ENCODE measurements around the gene ARFGEF3.
"Not testable (repeated sequence)": the region's sequence is repeated elsewhere in the genome, so short reads cannot be mapped to it uniquely, and the experiment has no call there.

The ARFGEF3 gene

GRCh38 chr6:138161338-138162110 lies at the start of gene ARFGEF3:
TSS of gene ARFGEF3 (plus strand) at chr6:138161939. CDS start at chr6:138162087, 148 bp downstream.
- DNase-seq: no peak

GRCh38 chr6:138113588-138114210 lies 48.0 kb upstream of the ARFGEF3 start:
- no peak for DNase-seq

GRCh38 chr6:138115201-138115600 lies 46.5 kb upstream of the ARFGEF3 start:
- no peak for DNase-seq

GRCh38 chr6:138115877-138116660 lies 45.7 kb upstream of the ARFGEF3 start:
- peak; percentile 32 for DNase-seq

GRCh38 chr6:138116661-138116999 lies 45.1 kb upstream of the ARFGEF3 start:
- no peak for DNase-seq

- DNase-seq: no peak
These were observed 44.3 kb upstream of the ARFGEF3 start for GRCh38 chr6:138117376-138117914.

GRCh38 chr6:138119229-138119628 lies 42.5 kb upstream of the ARFGEF3 start:
- DNase-seq: not testable (repeated sequence)

GRCh38 chr6:138119976-138120375 lies 41.8 kb upstream of the ARFGEF3 start:
- no peak for DNase-seq

GRCh38 chr6:138124096-138124495 lies 37.6 kb upstream of the ARFGEF3 start:
- DNase-seq: no peak

- DNase-seq: no peak
These were observed 33.6 kb upstream of the ARFGEF3 start for GRCh38 chr6:138128096-138128495.

GRCh38 chr6:138129190-138129589 lies 32.5 kb upstream of the ARFGEF3 start:
- DNase-seq: no peak

- no peak for DNase-seq
These were observed 18.9 kb upstream of the ARFGEF3 start for GRCh38 chr6:138142806-138143205.

GRCh38 chr6:138145402-138145801 lies 16.3 kb upstream of the ARFGEF3 start:
- DNase-seq: no peak

GRCh38 chr6:138146544-138146943 lies 15.2 kb upstream of the ARFGEF3 start:
- no peak for DNase-seq

GRCh38 chr6:138155443-138155842 lies 6.3 kb upstream of the ARFGEF3 start:
- DNase-seq: no peak

- DNase-seq: no peak
These were observed 3.6 kb upstream of the ARFGEF3 start for GRCh38 chr6:138157986-138158638.

- DNase-seq: no peak
These were observed 2.5 kb upstream of the ARFGEF3 start for GRCh38 chr6:138159246-138159645.

- no peak for DNase-seq
These were observed 1.2 kb upstream of the ARFGEF3 start for GRCh38 chr6:138160329-138161087.

- no peak for DNase-seq
These were observed 726 bp upstream of the ARFGEF3 start for GRCh38 chr6:138161088-138161337.

GRCh38 chr6:138162111-138162954 lies 594 bp downstream of the ARFGEF3 start:
- no peak for DNase-seq

- no peak for DNase-seq
These were observed 1.3 kb downstream of the ARFGEF3 start for GRCh38 chr6:138162955-138163575.
